OCI-LY7 (cell line): ENCODE data around the gene ETFRF1. TPM values are rescaled to one million over a fixed set of nuclear protein-coding genes. Genes with fewer than 3 reads are reported as not detected.

Source experiments
- BruUV-seq: library from RNA; stranded (reverse); fragments of 400-500 nt; replicated peaks from 2 replicates; lab custom pipeline; 2021; lab: Mats Ljungman, UMichigan
- CTCF ChIA-PET: fragments of 300-600 bp; sonication (Branson Sonifier 250); formaldehyde crosslinking; loops from one replicate; lab custom pipeline; 2022; ENCODE audit warnings: antibody characterized with exemption; ENCODE audit not compliant: unreplicated experiment; lab: Charles Lee
- POLR2A ChIA-PET: fragments of 300-600 bp; sonication (Branson Sonifier 250); formaldehyde crosslinking; loops from one replicate; lab custom pipeline; 2022; ENCODE audit warnings: antibody characterized with exemption; lab: Charles Lee
- DNase-seq: peaks from one replicate; pipeline ENCODE4 v3.0.0-alpha.2; 2015; ENCODE audit warnings: low spot score
- H2AFZ ChIP-seq: fragments of 200-600 bp; sonication (generic), shearing (Covaris generic); 2 replicates; pipeline ENCODE4 v1.6.1; 2014; ENCODE audit warnings: mild to moderate bottlenecking, antibody characterized with exemption, low read length, moderate library complexity
- H3K27ac ChIP-seq: fragments of 200-600 bp; sonication (generic); 2 replicates; pipeline ENCODE4 v1.5.1; 2014; ENCODE audit warnings: mixed run types, low read depth, mild to moderate bottlenecking, moderate library complexity, low read length, inconsistent platforms; ENCODE audit not compliant: poor library complexity, severe bottlenecking
- H3K36me3 ChIP-seq: fragments of 200-600 bp; sonication (generic); 2 replicates; pipeline ENCODE4 v1.6.1; 2014; ENCODE audit warnings: mild to moderate bottlenecking, antibody characterized with exemption, low read length, moderate library complexity, mixed read lengths; ENCODE audit not compliant: insufficient read depth
- H3K4me1 ChIP-seq: fragments of 200-600 bp; sonication (generic); 2 replicates; pipeline ENCODE4 v1.5.1; 2014; ENCODE audit warnings: mild to moderate bottlenecking, low read length; ENCODE audit not compliant: insufficient read depth, poor library complexity, severe bottlenecking
- H3K4me2 ChIP-seq: fragments of 200-600 bp; sonication (generic); 2 replicates; pipeline ENCODE4 v1.6.1; 2014; ENCODE audit warnings: mild to moderate bottlenecking, low read length
- H3K4me3 ChIP-seq: fragments of 200-600 bp; sonication (generic); 2 replicates; pipeline ENCODE4 v1.5.1; 2014; ENCODE audit warnings: mild to moderate bottlenecking, low read depth, low read length; ENCODE audit not compliant: poor library complexity, severe bottlenecking
- H3K79me2 ChIP-seq: fragments of 200-600 bp; sonication (generic); 2 replicates; pipeline ENCODE4 v1.6.1; 2016; ENCODE audit warnings: low read depth, mild to moderate bottlenecking, low read length, moderate library complexity, mixed read lengths; ENCODE audit not compliant: insufficient read depth
- H3K9me2 ChIP-seq: fragments of 200-600 bp; sonication (generic); 2 replicates; pipeline ENCODE4 v1.6.1; 2016; ENCODE audit warnings: mild to moderate bottlenecking, low read length, mixed read lengths; ENCODE audit not compliant: insufficient read depth
- H3K9me3 ChIP-seq: fragments of 200-600 bp; sonication (generic); 2 replicates; pipeline ENCODE4 v1.6.1; 2014; ENCODE audit warnings: mild to moderate bottlenecking, mixed run types, low read length, mixed read lengths
- H4K20me1 ChIP-seq: fragments of 200-600 bp; sonication (generic); 2 replicates; pipeline ENCODE4 v1.6.1; 2014; ENCODE audit warnings: mild to moderate bottlenecking, antibody characterized with exemption, low read length, moderate library complexity, mixed read lengths; ENCODE audit not compliant: insufficient read depth
- EZH2phosphoT487 ChIP-seq: fragments of 200-600 bp; sonication (generic); IDR thresholded peaks from 2 replicates; pipeline ENCODE4 v1.6.1; 2018; ENCODE audit warnings: low read depth, borderline replicate concordance, mild to moderate bottlenecking, mixed run types, antibody characterized with exemption, low read length, moderate library complexity, mixed read lengths
- intact Hi-C: fragments of 100-400 bp; cut with micrococcal nuclease; formaldehyde crosslinking; loops from one replicate; pipeline ENCODE4 v1.10.0; 2022; ENCODE audit not compliant: unreplicated experiment
- total RNA-seq, 2 experiments: library from RNA; depleted of rRNA in 1 of 2; stranded (reverse); fragments of >200 nt in 1 of 2; shearing (Covaris generic) in 1 of 2; gene quantifications; 2 replicates each; pipeline ENCODE4 v1.2.3, GENCODE V29; 2014 to 2022
- TF ChIP-seq, protein P1 (sequence below): fragments of 200-600 bp; sonication (generic); conservative IDR thresholded peaks from 2 replicates; pipeline ENCODE4 v1.5.1; 2014; ENCODE audit warnings: mild to moderate bottlenecking, antibody characterized with exemption, low read length, moderate library complexity, mixed read lengths

The ETFRF1 gene
- total RNA-seq, 2 experiments from 2014 or later = 8.5 to 11.4 TPM

DNA sequence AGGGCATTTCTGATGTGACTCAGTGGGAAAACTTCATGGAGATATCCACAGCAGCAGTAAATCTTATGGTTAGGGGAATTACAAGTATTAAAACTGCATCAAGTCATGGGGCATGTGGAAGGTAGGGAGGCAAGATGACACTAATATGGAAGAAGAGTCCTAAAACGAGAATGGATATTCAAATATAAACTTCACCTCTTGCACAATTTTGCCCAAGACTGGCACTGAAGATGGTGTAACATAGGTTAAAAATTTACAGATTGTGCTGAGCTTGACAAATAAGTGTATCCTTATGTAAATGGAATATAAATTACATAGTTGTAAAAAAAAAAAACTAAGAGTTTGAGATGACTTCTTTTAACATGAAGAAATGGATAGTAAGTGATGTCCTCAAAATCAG, 12.8 kb downstream of the ETFRF1 start:
- Histone ChIP-seq H2AFZ (no peak overlapping the region), H3K4me2 (no peak overlapping the region), H3K9me3 (no peaks in the 10 kb centered on the region), H3K36me3 (peaks cover 52% of the 10 kb centered on the region), H3K27ac (no peak overlapping the region), H3K9me2 (no peaks in the 10 kb centered on the region), H3K4me1 (no peaks in the 10 kb centered on the region), H3K79me2 (no peaks in the 10 kb centered on the region), H4K20me1 (no peaks in the 10 kb centered on the region), H3K4me3 (no peak overlapping the region)
- intact Hi-C loops = no loop called here
- no peak for DNase-seq
- TF ChIP-seq EZH2phosphoT487 = no peak
- TF ChIP-seq, protein P1, sequence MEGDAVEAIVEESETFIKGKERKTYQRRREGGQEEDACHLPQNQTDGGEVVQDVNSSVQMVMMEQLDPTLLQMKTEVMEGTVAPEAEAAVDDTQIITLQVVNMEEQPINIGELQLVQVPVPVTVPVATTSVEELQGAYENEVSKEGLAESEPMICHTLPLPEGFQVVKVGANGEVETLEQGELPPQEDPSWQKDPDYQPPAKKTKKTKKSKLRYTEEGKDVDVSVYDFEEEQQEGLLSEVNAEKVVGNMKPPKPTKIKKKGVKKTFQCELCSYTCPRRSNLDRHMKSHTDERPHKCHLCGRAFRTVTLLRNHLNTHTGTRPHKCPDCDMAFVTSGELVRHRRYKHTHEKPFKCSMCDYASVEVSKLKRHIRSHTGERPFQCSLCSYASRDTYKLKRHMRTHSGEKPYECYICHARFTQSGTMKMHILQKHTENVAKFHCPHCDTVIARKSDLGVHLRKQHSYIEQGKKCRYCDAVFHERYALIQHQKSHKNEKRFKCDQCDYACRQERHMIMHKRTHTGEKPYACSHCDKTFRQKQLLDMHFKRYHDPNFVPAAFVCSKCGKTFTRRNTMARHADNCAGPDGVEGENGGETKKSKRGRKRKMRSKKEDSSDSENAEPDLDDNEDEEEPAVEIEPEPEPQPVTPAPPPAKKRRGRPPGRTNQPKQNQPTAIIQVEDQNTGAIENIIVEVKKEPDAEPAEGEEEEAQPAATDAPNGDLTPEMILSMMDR = no peak
- ChIA-PET POLR2A (interaction anchor here (0.6 to 1.2 kb wide), 2 partner anchors 9 to 180 kb away, joined by 3 to 4 read pairs; no protein-coding TSS in a partner anchor), CTCF (no interaction called here)
- BruUV-seq = no TSS peak

DNA sequence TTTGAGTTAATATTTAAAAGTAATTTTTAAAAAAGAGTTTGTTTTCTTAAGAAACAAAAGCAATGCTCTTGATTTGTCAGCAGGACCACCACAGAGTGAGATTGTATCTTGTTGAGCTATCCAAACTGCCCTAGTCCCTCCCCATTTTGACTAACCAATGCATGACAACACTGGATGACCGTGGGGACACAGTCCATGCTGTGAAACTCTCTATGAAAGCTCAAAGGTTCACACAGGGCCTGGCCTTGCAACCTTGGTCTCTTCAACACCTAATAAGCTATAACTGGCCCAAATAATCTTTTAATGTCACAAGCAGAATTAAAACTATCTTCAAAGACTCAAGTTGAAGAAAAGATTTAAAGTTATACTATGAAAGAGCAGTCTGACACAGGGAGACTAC, 13.5 kb downstream of the ETFRF1 start:
- Histone ChIP-seq H3K9me2 (no peaks in the 10 kb centered on the region), H2AFZ (no peak overlapping the region), H3K79me2 (no peaks in the 10 kb centered on the region), H3K9me3 (no peaks in the 10 kb centered on the region), H4K20me1 (no peaks in the 10 kb centered on the region), H3K4me1 (no peaks in the 10 kb centered on the region), H3K4me3 (no peak overlapping the region), H3K27ac (no peak overlapping the region), H3K4me2 (no peak overlapping the region), H3K36me3 (peaks cover 51% of the 10 kb centered on the region)
- POLR2A ChIA-PET = interaction anchor here (0.6 kb wide), 1 partner anchor 204 kb away, joined by 5 read pairs; no protein-coding TSS in a partner anchor
- BruUV-seq = no TSS peak
- DNase-seq = no peak
- CTCF ChIA-PET = no interaction called here
- TF ChIP-seq, protein P1 = no peak
- TF ChIP-seq EZH2phosphoT487 = no peak
- intact Hi-C loops = no loop called here

DNA sequence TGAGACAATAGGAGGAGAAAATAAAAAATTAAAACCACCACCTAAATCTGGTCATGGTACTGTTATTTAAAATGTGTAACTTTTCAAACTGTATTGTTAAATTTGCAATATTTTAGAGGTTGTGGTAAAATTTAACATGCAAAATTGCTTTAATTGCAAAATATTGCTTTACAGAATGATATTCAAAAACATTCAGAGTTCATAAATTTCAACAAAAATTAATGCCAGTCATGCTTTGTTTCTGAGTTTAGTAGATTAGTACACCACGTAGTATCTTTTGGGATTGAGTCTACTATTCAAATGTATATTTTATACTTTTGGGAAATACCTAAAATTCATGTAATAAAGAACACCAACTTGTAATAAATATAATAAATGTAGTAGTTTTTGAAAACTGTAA, 18.3 kb downstream of the ETFRF1 start:
- Histone ChIP-seq H3K4me3 (no peak overlapping the region), H3K9me3 (no peaks in the 10 kb centered on the region), H4K20me1 (no peaks in the 10 kb centered on the region), H3K9me2 (no peaks in the 10 kb centered on the region), H3K4me2 (no peak overlapping the region), H3K27ac (no peak overlapping the region), H3K79me2 (0 out of 2 replicates have a peak, but pooled peaks cover 3% of the 10 kb centered on the region), H2AFZ (no peak overlapping the region), H3K36me3 (peaks cover 51% of the 10 kb centered on the region), H3K4me1 (no peaks in the 10 kb centered on the region)
- TF ChIP-seq EZH2phosphoT487 = no peak
- TF ChIP-seq, protein P1 = no peak
- CTCF ChIA-PET = no interaction called here
- BruUV-seq = no TSS peak
- intact Hi-C loops = no loop called here
- POLR2A ChIA-PET = no interaction called here
- no peak for DNase-seq
